Measurements from ENCODE around the gene ARHGAP9.
A peak's percentile ranks its signal among the peaks of the same experiment; 100 is the strongest.

Gene ARHGAP9

GRCh38 chr12:57469296-57470164, 10.1 kb downstream of the ARHGAP9 start:
- H3K27ac ChIP-seq (ENCODE audit: low read depth, low read length): no peak overlapping the region
- peaks cover 23% of the 10 kb centered on the region for H3K27me3 ChIP-seq (ENCODE audit: control insufficient read depth, insufficient read depth, low read length)
- H3K4me1 ChIP-seq (ENCODE audit: control insufficient read depth, insufficient read depth, low read length): no peaks in the 10 kb centered on the region
- H3K4me3 ChIP-seq (ENCODE audit: low read depth, low read length): no peak overlapping the region
- H3K9me3 ChIP-seq (ENCODE audit: control insufficient read depth, insufficient read depth, low read length): no peaks in the 10 kb centered on the region
- peaks cover 28% of the 10 kb centered on the region for H3K36me3 ChIP-seq (ENCODE audit: control insufficient read depth, insufficient read depth, low read length)
- no peak overlapping the region for H3K9ac ChIP-seq (ENCODE audit: low read depth, low read length)

- H3K4me3 ChIP-seq (ENCODE audit: low read depth, low read length): no peak overlapping the region
- peaks cover 31% of the 10 kb centered on the region for H3K36me3 ChIP-seq (ENCODE audit: control insufficient read depth, insufficient read depth, low read length)
- H3K9ac ChIP-seq (ENCODE audit: low read depth, low read length): no peak overlapping the region
- H3K9me3 ChIP-seq (ENCODE audit: control insufficient read depth, insufficient read depth, low read length): no peaks in the 10 kb centered on the region
- peaks cover 1% of the 10 kb centered on the region; the same call in 1 of the 2 replicates for H3K4me1 ChIP-seq (ENCODE audit: control insufficient read depth, insufficient read depth, low read length)
- peaks cover 8% of the 10 kb centered on the region for H3K27me3 ChIP-seq (ENCODE audit: control insufficient read depth, insufficient read depth, low read length)
- H3K27ac ChIP-seq (ENCODE audit: low read depth, low read length): no peak overlapping the region
These were observed 11.8 kb downstream of the ARHGAP9 start for GRCh38 chr12:57467915-57468314.

- Histone ChIP-seq H3K36me3 (ENCODE audit: control insufficient read depth, insufficient read depth, low read length) (peaks cover 31% of the 10 kb centered on the region), H3K9ac (ENCODE audit: low read depth, low read length) (no peak overlapping the region), H3K4me3 (ENCODE audit: low read depth, low read length) (no peak overlapping the region), H3K9me3 (ENCODE audit: control insufficient read depth, insufficient read depth, low read length) (no peaks in the 10 kb centered on the region), H3K27ac (ENCODE audit: low read depth, low read length) (no peak overlapping the region), H3K4me1 (ENCODE audit: control insufficient read depth, insufficient read depth, low read length) (peaks cover 3% of the 10 kb centered on the region; the same call in 1 of the 2 replicates), H3K27me3 (ENCODE audit: control insufficient read depth, insufficient read depth, low read length) (peaks cover 2% of the 10 kb centered on the region)
These were observed 12.3 kb downstream of the ARHGAP9 start for GRCh38 chr12:57467212-57467874.

- Histone ChIP-seq H3K27ac (ENCODE audit: low read depth, low read length) (no peak overlapping the region), H3K4me3 (ENCODE audit: low read depth, low read length) (no peak overlapping the region), H3K9ac (ENCODE audit: low read depth, low read length) (no peak overlapping the region), H3K36me3 (ENCODE audit: control insufficient read depth, insufficient read depth, low read length) (peaks cover 31% of the 10 kb centered on the region), H3K27me3 (ENCODE audit: control insufficient read depth, insufficient read depth, low read length) (no peaks in the 10 kb centered on the region), H3K9me3 (ENCODE audit: control insufficient read depth, insufficient read depth, low read length) (no peaks in the 10 kb centered on the region), H3K4me1 (ENCODE audit: control insufficient read depth, insufficient read depth, low read length) (peaks cover 3% of the 10 kb centered on the region; the same call in 1 of the 2 replicates)
These were observed 13.7 kb downstream of the ARHGAP9 start for GRCh38 chr12:57465747-57466505.

- Histone ChIP-seq H3K9me3 (ENCODE audit: control insufficient read depth, insufficient read depth, low read length) (no peaks in the 10 kb centered on the region), H3K27ac (ENCODE audit: low read depth, low read length) (no peak overlapping the region), H3K4me1 (ENCODE audit: control insufficient read depth, insufficient read depth, low read length) (peaks cover 3% of the 10 kb centered on the region; the same call in 1 of the 2 replicates), H3K36me3 (ENCODE audit: control insufficient read depth, insufficient read depth, low read length) (peaks cover 25% of the 10 kb centered on the region), H3K27me3 (ENCODE audit: control insufficient read depth, insufficient read depth, low read length) (no peaks in the 10 kb centered on the region), H3K4me3 (ENCODE audit: low read depth, low read length) (no peak overlapping the region), H3K9ac (ENCODE audit: low read depth, low read length) (no peak overlapping the region)
These were observed 14.5 kb downstream of the ARHGAP9 start for GRCh38 chr12:57465030-57465746.

- H3K36me3 ChIP-seq (ENCODE audit: control insufficient read depth, insufficient read depth, low read length): peaks cover 22% of the 10 kb centered on the region
- no peaks in the 10 kb centered on the region for H3K27me3 ChIP-seq (ENCODE audit: control insufficient read depth, insufficient read depth, low read length)
- H3K4me1 ChIP-seq (ENCODE audit: control insufficient read depth, insufficient read depth, low read length): peaks cover 3% of the 10 kb centered on the region; the same call in 1 of the 2 replicates
These were observed 15.1 kb downstream of the ARHGAP9 start for GRCh38 chr12:57464569-57464968.

GRCh38 chr12:57462912-57463253, 16.8 kb downstream of the ARHGAP9 start:
- peaks cover 10% of the 10 kb centered on the region for H3K4me1 ChIP-seq (ENCODE audit: control insufficient read depth, insufficient read depth, low read length)
- no peak overlapping the region for H3K27ac ChIP-seq (ENCODE audit: low read depth, low read length)
- no peaks in the 10 kb centered on the region for H3K9me3 ChIP-seq (ENCODE audit: control insufficient read depth, insufficient read depth, low read length)
- no peak overlapping the region for H3K4me3 ChIP-seq (ENCODE audit: low read depth, low read length)
- peaks cover 16% of the 10 kb centered on the region; the same call in 1 of the 2 replicates for H3K36me3 ChIP-seq (ENCODE audit: control insufficient read depth, insufficient read depth, low read length)
- H3K27me3 ChIP-seq (ENCODE audit: control insufficient read depth, insufficient read depth, low read length): no peaks in the 10 kb centered on the region
- no peak overlapping the region for H3K9ac ChIP-seq (ENCODE audit: low read depth, low read length)

More at GRCh38 chr12:57464569-57464968, 15.1 kb downstream of the ARHGAP9 start:
- Histone ChIP-seq H3K9ac (ENCODE audit: low read depth, low read length) (no peak overlapping the region), H3K9me3 (ENCODE audit: control insufficient read depth, insufficient read depth, low read length) (no peaks in the 10 kb centered on the region), H3K27ac (ENCODE audit: low read depth, low read length) (no peak overlapping the region), H3K4me3 (ENCODE audit: low read depth, low read length) (no peak overlapping the region)

GRCh38 chr12:57462251-57462911, 17.3 kb downstream of the ARHGAP9 start:
- Histone ChIP-seq H3K4me1 (ENCODE audit: control insufficient read depth, insufficient read depth, low read length) (peaks cover 10% of the 10 kb centered on the region), H3K4me3 (ENCODE audit: low read depth, low read length) (peak overlapping the region; percentile 87), H3K9me3 (ENCODE audit: control insufficient read depth, insufficient read depth, low read length) (no peaks in the 10 kb centered on the region), H3K27me3 (ENCODE audit: control insufficient read depth, insufficient read depth, low read length) (no peaks in the 10 kb centered on the region), H3K36me3 (ENCODE audit: control insufficient read depth, insufficient read depth, low read length) (peaks cover 16% of the 10 kb centered on the region; the same call in 1 of the 2 replicates), H3K9ac (ENCODE audit: low read depth, low read length) (peak overlapping the region; percentile 82), H3K27ac (ENCODE audit: low read depth, low read length) (peak overlapping the region; percentile 94)

GRCh38 chr12:57461917-57462250, 17.8 kb downstream of the ARHGAP9 start:
- Histone ChIP-seq H3K9ac (ENCODE audit: low read depth, low read length) (peak overlapping the region; percentile 82), H3K36me3 (ENCODE audit: control insufficient read depth, insufficient read depth, low read length) (peaks cover 13% of the 10 kb centered on the region; the same call in 1 of the 2 replicates), H3K4me1 (ENCODE audit: control insufficient read depth, insufficient read depth, low read length) (peaks cover 10% of the 10 kb centered on the region), H3K9me3 (ENCODE audit: control insufficient read depth, insufficient read depth, low read length) (no peaks in the 10 kb centered on the region), H3K4me3 (ENCODE audit: low read depth, low read length) (peak overlapping the region; percentile 87), H3K27me3 (ENCODE audit: control insufficient read depth, insufficient read depth, low read length) (no peaks in the 10 kb centered on the region), H3K27ac (ENCODE audit: low read depth, low read length) (peak overlapping the region; percentile 94)

All from HUES48 (cell line).